ENCODE results near the gene TP53TG5. TPM values are rescaled to one million over a fixed set of nuclear protein-coding genes. Genes with fewer than 3 reads are reported as not detected.

TP53TG5 gene
- polyA plus RNA-seq: 2.1 and 3.8 TPM in 2 replicates

GRCh38 chr20:45378191-45378590 lies at the start of gene TP53TG5:
Gene TP53TG5, minus strand, starts transcription at chr20:45378325. Its CDS starts 89 bp downstream, at chr20:45378236.

GRCh38 chr20:45415822-45416637 lies 37.9 kb upstream of the TP53TG5 start, which contains the start of gene PIGT:
Gene PIGT, plus strand, starts transcription at chr20:45416141. Its CDS starts 16 bp downstream, at chr20:45416157.

GRCh38 chr20:45407783-45408645 lies 29.9 kb upstream of the TP53TG5 start, which contains the start of gene DBNDD2:
Gene DBNDD2, plus strand, starts transcription at chr20:45408289. Its CDS starts 179 bp downstream, at chr20:45408468.

DNA sequence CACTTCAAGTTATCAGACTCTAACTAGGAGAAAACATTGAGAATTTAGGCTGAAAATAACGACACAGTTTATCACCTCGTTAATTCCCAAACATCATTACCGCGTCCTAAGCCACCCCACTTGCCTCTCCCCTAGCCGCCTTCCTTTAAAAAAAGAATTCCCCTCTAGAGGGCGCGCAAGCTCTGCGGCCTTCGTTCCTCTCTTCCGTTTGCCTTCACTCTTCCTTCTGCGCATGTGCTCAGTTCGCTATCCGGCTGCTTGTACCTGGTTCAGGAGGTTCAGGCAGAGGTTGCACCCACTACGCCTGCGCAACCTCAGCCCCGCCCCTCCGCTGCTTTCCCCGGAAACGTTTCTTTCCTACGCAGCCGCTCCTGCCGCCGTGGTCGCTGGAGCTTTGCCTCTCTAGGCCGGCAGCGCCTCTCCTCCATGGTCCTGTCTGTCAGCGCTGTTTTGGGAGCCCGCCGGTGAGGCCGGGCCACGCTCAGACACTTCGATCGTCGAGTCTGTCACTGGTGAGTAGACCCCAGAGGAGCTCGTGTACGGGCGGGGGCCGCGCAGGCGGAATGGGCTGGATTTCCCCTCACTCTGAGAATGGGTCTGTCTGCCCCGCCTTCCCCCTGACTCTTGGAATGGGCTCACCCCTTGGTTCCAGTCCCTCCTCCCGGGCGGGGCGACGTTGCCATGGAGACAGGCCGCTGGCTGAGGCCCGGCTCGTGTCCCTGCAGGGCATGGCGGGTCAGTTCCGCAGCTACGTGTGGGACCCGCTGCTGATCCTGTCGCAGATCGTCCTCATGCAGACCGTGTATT lies 15.1 kb downstream of the TP53TG5 start, which contains the start of gene SYS1:
SYS1 (plus strand) TSS at position 353 of the 807 bp plus-strand sequence; CDS start at position 729, 376 bp downstream.

DNA sequence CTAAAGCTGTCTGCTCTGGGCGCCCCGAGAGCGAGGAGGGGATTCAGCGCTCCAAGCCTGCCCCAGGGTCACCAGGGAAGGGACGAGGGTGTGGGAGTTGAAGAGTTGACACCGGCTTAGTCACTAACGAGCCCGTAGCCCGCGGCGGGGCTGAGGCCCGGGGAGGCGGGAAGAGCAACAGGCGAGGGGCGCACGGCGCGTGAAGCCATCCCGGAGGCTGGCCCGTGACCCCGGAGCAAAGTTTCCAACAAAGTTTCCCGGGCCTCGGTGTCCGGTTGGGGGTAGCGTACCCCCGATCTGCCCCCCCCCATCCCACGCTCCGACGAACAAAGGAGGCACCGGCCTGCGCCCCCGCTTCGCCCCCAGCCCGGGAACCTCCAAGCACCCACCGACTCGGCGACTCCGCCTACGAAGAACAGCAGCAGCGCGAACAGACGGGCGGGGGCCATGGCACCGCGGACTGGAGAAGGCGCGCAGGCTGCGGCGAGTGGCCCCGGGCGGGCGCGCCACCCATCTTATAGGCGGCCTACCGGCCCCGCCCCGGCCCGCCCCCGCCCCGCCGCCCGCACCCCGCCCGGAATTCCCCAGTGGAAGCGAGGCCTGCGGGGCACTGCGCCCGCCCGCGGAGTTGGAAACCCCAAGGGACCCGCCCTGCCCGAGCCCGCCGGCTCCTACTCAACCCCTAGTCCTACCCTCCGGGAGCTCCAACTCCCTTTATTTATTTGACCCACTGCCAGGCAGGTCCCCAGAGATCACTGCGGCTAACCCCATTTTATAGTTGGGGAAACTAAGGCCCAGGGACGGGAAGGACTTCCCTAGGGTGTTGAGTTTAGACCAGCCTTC lies 30.0 kb downstream of the TP53TG5 start, which contains the start of gene SDC4:
SDC4 (minus strand) TSS at position 489 of the 843 bp plus-strand sequence; CDS start at position 449, 40 bp downstream.

Other genes starting within 250 kb of the TP53TG5 start
- gene PI3, start 203.4 kb downstream of the TP53TG5 start, polyA plus RNA-seq: not detected in 2 replicates
- gene SEMG1, start 171.3 kb downstream of the TP53TG5 start, polyA plus RNA-seq: not detected in 2 replicates
- gene SEMG2, start 157.0 kb downstream of the TP53TG5 start, polyA plus RNA-seq: not detected in 2 replicates
- not detected in 2 replicates for gene SLPI, start 123.8 kb downstream of the TP53TG5 start, polyA plus RNA-seq
- gene RBPJL, start 71.5 kb downstream of the TP53TG5 start, polyA plus RNA-seq: not detected in 2 replicates
- gene MATN4, start 70.0 kb downstream of the TP53TG5 start, polyA plus RNA-seq: not detected in 2 replicates
- 0.42 and 0.70 TPM in 2 replicates for gene SDC4, start 29.9 kb downstream of the TP53TG5 start, polyA plus RNA-seq
- gene SYS1, start 15.2 kb downstream of the TP53TG5 start, polyA plus RNA-seq: 21.0 and 36.5 TPM in 2 replicates
- 608 and 690 TPM in 2 replicates for gene DBNDD2, start 30.0 kb upstream of the TP53TG5 start, polyA plus RNA-seq
- 386 and 507 TPM in 2 replicates for gene PIGT, start 37.8 kb upstream of the TP53TG5 start, polyA plus RNA-seq
- gene WFDC2, start 91.4 kb upstream of the TP53TG5 start, polyA plus RNA-seq: 4.3 and 6.1 TPM in 2 replicates
- gene SPINT3, start 137.3 kb upstream of the TP53TG5 start, polyA plus RNA-seq: not detected in 2 replicates
- gene WFDC6, start 161.2 kb upstream of the TP53TG5 start, polyA plus RNA-seq: not detected in 2 replicates
- not detected in 2 replicates for gene EPPIN, start 169.1 kb upstream of the TP53TG5 start, polyA plus RNA-seq
- not detected in 2 replicates for gene WFDC8, start 201.0 kb upstream of the TP53TG5 start, polyA plus RNA-seq

Measured in Purkinje cell (primary cell).